ELF-1 (cell line): Measurements from ENCODE around the gene CACTIN.
"Not testable (repeated sequence)": the region's sequence is repeated elsewhere in the genome, so short reads cannot be mapped to it uniquely, and the experiment has no call there.

Experiments used
- DNase-seq: peaks from one replicate; pipeline ENCODE4 v3.0.0-alpha.2; 2016; ENCODE audit warnings: low read depth, low spot score

CACTIN gene

DNA sequence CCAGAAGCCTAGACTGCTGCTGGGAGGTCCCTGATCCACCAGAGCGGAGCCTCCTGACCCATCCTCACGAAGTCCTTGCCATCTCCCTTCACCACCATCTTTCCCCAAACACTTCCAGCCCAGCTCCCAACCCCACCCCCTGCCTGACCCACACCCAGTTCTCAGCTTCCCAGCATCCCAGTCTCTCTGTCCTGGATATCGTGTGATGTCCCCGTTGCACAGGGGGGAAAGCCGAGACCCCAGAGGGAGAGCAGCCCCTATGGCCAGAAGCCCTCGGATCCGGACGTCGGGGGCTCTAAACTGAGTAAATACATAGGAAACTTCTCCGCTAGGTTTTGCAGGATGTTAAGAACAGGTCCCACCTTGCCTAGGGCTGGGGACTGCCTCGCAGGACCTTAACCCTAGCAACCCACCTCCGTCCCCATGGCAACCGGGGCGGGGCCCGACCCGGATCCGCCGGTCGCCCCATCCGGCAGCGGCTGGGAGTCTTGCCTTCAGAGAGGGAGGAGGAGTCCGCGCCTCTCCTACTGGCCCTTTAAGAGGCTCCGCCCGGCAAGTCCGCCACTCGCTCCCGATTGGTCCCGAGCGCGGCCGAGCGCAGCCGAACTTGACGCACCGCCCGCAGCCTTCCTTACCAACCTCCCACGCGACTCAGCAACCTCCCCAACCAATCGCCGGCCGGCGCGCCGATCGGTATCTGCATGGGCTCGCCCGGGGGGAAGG is 54.3 kb downstream of the CACTIN start:
- peak; percentile 100 for DNase-seq

DNA sequence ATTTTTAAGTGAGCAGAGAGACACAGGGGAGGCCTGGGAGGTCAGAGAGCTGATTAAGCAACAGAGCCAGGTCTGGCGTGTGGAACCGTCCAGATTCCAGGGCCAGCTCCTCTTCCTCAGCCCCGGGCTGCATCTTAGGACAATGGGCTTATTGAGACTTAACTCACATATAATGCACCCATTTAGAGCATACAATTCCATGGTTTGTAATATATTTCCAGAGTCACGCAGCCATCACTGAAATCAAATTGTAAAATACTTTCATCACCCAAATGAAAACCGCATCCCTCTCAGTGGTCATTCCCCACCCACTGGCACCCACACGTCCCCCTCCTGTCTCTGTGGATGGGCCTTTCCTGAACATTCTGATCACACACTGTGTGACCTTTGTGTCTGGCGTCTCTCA is 56.0 kb downstream of the CACTIN start:
- DNase-seq = no peak

DNA sequence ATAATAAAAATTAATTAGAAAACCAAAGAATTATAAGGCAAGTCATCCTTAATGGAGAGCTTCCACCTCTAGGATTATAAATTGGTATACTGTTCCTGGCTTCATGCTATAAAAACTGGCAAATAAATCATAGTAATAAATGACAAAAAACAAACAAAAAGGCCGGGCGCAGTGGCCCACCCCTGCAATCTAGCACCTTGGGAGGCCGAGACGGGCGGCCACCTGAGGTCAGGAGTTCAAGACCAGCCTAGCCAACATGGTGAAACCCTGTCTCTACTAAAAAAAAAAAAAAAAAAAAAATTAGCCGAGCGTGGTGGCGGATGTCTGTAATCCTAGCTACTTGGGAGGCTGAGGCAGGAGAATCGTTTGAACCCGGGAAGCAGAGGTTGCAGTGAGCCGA is 56.5 kb downstream of the CACTIN start:
- DNase-seq = not testable (repeated sequence)

DNA sequence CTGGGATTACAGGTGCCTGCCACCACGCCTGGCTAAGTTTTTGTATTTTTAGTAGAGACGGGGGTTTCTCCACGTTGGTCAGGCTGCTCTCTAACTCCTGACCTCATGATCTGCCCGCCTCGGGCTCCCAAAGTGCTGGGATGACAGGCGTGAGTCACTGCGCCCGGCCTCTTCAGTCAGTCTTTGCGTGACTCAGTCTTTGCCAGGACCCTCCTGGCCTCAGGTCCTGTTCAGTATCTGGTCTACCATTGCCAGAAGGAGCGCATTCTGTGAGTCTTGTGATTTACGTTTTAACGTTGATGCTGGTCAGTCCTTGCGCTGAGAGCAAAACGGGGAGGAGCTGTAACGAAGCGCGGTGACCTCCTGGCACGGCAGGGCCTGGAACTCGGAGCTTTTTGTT is 61.5 kb downstream of the CACTIN start:
- DNase-seq = peak; percentile 81

DNA sequence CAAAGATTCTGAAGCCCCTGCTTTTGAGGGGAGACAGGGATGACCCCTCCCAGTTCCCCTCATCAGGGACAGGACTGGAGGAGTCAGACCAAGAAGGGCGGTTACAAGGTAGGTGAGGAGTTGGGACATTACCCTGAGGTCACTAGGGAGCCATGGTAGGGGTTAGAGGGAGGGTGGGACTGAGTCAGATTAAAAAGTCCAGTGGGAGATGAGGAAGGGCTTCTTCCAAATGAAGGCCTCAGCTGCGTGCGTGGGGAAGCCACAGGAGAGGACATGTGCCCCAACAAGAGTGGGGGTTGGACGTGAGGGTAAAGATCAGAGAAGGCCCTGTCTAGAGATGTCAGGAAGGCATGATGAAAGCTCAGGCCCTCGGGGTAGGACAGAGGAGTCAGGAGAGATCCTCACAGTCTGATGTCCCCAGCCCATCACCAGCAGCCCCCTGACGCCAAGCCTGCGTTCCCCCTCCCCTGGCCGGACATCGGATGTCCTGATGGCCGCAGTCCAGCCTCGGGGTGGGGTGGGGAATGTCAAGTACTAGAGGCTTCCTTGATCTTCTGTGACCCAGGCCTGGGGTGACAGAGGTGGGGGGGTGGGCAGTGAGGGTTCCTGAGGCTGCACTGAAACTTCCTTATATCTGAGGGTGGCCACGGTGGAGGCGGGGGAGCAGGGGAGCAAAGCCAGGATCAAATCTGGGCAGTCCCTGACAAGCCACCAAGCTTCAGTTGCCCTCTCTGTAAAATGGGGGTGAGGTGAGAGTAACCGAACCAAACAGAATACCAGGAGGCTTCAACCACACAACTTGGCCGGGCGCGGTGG is 62.7 kb downstream of the CACTIN start:
- no peak for DNase-seq
